Gastroesophageal sphincter (tissue), 4 donors: ENCODE data around the gene LDLRAD4. TPM values are rescaled to one million over a fixed set of nuclear protein-coding genes. Genes with fewer than 3 reads are reported as not detected.

Source experiments
- ATAC-seq: fragments of 150-250 bp; one replicate; pipeline ENCODE4 v1.9.1; 2016; ENCODE audit warnings: mild to moderate bottlenecking, moderate library complexity
- H3K27ac ChIP-seq, 4 donors: fragments of 200-600 bp; sonication (generic) in 3 of 4; 1 replicate in 3 of 4; 2 replicates in 1 of 4; pipeline ENCODE4 v1.5.1; 2016 to 2019
- H3K27me3 ChIP-seq: fragments of 200-600 bp; sonication (generic); one replicate; pipeline ENCODE4 v1.5.1; 2019
- H3K36me3 ChIP-seq, 2 donors: fragments of 200-600 bp; sonication (generic); one replicate each; pipeline ENCODE4 v1.5.1; 2019; ENCODE audit warnings: control low read depth in 1 of 2
- H3K4me1 ChIP-seq, 3 donors: fragments of 200-600 bp; sonication (generic); 1 replicate in 2 of 3; 2 replicates in 1 of 3; pipeline ENCODE4 v1.5.1; 2016 to 2019; ENCODE audit warnings: control low read depth in 2 of 3
- H3K4me3 ChIP-seq, 2 donors: fragments of 200-600 bp; sonication (generic); one replicate each; pipeline ENCODE4 v1.5.1; 2019; ENCODE audit warnings: mild to moderate bottlenecking in 1 of 2, moderate library complexity in 1 of 2
- H3K9me3 ChIP-seq, 3 donors: fragments of 200-600 bp; sonication (generic); one replicate each; pipeline ENCODE4 v1.5.1; 2017 to 2019; ENCODE audit warnings: control low read depth in 2 of 3
- EP300 ChIP-seq: sonication (generic); formaldehyde crosslinking; IDR thresholded peaks from one replicate; pipeline ENCODE4 v1.6.1; 2017; ENCODE audit warnings: antibody characterized with exemption, mild to moderate bottlenecking
- POLR2A ChIP-seq, 2 donors: fragments of 450-650 bp; IDR thresholded peaks; one replicate each; pipeline ENCODE4 v1.6.1; 2017; ENCODE audit warnings: antibody characterized with exemption in 2 of 2, mild to moderate bottlenecking in 2 of 2, moderate library complexity in 1 of 2
- POLR2AphosphoS5 ChIP-seq: sonication (generic); formaldehyde crosslinking; IDR thresholded peaks from one replicate; pipeline ENCODE4 v1.6.1; 2017; ENCODE audit warnings: antibody characterized with exemption
- WGBS, 2 donors: methylation state at CpG; one replicate each; pipeline ENCODE4 v1.1.5; 2018; ENCODE audit warnings: low coverage in 1 of 2; 5-methylcytosine and 5-hydroxymethylcytosine counted together
- total RNA-seq, 4 donors: library from RNA; depleted of rRNA; stranded (reverse); fragments of >200 nt; gene quantifications; one replicate each; pipeline ENCODE4 v1.1.0, GENCODE V29; 2016
- TF ChIP-seq, protein P1 (sequence below), 4 experiments: fragments of 200-600 bp in 2 of 4; fragments of 450-650 bp in 2 of 4; sonication (generic) in 1 of 4; IDR thresholded peaks; one replicate each; pipeline ENCODE4 v1.5.1; 2017 to 2019; ENCODE audit warnings: antibody characterized with exemption in 4 of 4, mild to moderate bottlenecking in 2 of 4, moderate library complexity in 2 of 4

The LDLRAD4 gene
- total RNA-seq, 4 donors from 2014 or later = 28.1 to 85.9 (median 55.2) TPM

DNA sequence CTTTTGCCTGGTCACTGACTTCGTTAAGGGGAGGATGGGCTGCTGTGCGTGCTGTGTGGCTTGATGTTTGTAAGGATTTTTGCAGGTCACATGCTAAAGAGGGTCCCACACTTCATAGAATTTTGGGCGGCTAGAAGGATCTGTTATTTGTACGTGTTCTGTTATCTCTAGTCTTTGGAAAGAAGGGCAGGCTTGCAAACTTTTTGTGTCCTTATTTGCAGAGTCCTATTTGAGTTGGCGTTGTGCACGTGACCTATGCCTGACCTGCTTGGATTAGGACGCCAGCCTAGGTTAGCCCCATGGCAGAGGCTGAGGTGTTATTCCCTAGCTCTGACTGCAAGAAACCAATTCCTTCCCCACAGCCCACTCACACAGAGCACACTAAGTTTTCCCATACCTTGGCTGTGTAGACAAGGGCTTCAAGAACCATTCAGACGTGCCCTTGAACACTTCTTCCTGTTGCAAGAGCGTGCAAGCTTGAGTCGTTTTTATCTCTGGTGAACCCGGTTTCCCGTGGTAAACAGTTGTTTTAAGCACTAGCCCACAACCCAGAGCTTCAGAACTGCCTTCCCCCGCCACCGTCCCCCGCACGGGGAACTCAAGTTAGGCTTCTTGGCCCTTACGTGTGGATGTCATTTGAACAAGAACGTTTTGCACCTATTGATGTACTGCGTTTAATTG is 94.6 kb downstream of the LDLRAD4 start:
- TF ChIP-seq, protein P1, sequence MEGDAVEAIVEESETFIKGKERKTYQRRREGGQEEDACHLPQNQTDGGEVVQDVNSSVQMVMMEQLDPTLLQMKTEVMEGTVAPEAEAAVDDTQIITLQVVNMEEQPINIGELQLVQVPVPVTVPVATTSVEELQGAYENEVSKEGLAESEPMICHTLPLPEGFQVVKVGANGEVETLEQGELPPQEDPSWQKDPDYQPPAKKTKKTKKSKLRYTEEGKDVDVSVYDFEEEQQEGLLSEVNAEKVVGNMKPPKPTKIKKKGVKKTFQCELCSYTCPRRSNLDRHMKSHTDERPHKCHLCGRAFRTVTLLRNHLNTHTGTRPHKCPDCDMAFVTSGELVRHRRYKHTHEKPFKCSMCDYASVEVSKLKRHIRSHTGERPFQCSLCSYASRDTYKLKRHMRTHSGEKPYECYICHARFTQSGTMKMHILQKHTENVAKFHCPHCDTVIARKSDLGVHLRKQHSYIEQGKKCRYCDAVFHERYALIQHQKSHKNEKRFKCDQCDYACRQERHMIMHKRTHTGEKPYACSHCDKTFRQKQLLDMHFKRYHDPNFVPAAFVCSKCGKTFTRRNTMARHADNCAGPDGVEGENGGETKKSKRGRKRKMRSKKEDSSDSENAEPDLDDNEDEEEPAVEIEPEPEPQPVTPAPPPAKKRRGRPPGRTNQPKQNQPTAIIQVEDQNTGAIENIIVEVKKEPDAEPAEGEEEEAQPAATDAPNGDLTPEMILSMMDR (IDR thresholded peaks at IDR 0.05) = no peak
- TF ChIP-seq EP300 (no peak), POLR2A (IDR thresholded peaks at IDR 0.05) (no peak), POLR2AphosphoS5 (no peak)
- WGBS, 2 donors = 73 to 88% methylated on average over 14 to 16 of the region's 19 CpGs
- Histone ChIP-seq H3K4me3 (no peak overlapping the region), H3K36me3 (peaks cover 0 to 24% of the 10 kb centered on the region in 2 donors), H3K27ac (no peak overlapping the region), H3K9me3 (peaks cover 0 to 10% (median 0%) of the 10 kb centered on the region in 3 donors), H3K27me3 (no peaks in the 10 kb centered on the region), H3K4me1 (peaks cover 0 to 9% (median 0%) of the 10 kb centered on the region in 3 donors)
- ATAC-seq = no peak

DNA sequence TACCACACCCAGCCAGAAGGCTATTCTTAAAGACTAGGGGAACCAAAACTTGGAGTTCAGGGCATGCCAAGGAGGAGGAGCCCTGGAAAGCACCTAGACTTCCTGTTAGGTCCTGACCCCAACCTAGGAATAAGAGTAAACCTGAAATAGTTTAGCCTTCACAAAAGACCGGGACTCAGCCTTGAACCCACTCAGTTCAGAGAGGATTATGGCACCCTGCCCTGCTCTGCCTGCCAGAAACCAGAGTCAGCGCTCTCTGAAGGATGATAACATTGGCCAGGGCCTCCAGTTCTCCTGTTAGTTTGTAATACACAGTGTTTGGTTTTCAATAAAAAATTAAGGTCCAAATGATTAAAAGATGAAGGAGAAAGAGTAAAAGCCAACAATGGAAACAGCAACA is 96.4 kb downstream of the LDLRAD4 start:
- Histone ChIP-seq H3K9me3 (peaks cover 0 to 10% (median 0%) of the 10 kb centered on the region in 3 donors), H3K36me3 (peaks cover 0 to 24% of the 10 kb centered on the region in 2 donors), H3K4me3 (no peak overlapping the region), H3K27ac (no peak overlapping the region), H3K27me3 (no peaks in the 10 kb centered on the region), H3K4me1 (peaks cover 0 to 18% (median 3%) of the 10 kb centered on the region in 3 donors)
- 40 to 88% methylated on average over 1 to 2 of the region's 2 CpGs for whole genome bisulfite sequencing, 2 donors
- TF ChIP-seq EP300 (no peak), POLR2AphosphoS5 (no peak), POLR2A (IDR thresholded peaks at IDR 0.05) (no peak)
- TF ChIP-seq, protein P1 (IDR thresholded peaks at IDR 0.05) = no peak
- no peak for ATAC-seq

DNA sequence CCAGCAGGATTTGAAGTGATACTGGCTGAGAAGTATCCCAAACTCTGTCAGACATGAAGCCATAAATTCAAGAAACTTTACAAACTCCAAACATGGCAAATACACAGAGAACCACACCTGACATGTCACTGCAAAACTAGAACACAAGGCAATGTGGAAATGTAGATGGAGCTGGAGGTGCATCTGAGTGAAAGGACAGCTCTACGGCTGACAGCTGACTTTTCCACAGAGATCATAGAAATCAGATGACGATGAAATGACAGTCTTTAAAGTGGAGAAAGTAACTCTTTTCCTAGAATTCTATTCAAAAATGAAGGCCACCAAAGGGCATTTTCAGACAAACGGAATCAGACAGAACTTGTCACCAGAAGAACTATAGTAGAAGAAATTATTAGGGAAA is 97.5 kb downstream of the LDLRAD4 start:
- Histone ChIP-seq H3K36me3 (peaks cover 0 to 22% of the 10 kb centered on the region in 2 donors), H3K27ac (no peak overlapping the region), H3K27me3 (no peaks in the 10 kb centered on the region), H3K9me3 (peaks cover 0 to 10% (median 0%) of the 10 kb centered on the region in 3 donors), H3K4me3 (no peak overlapping the region), H3K4me1 (peaks cover 0 to 29% (median 11%) of the 10 kb centered on the region in 3 donors)
- ATAC-seq = no peak
- TF ChIP-seq POLR2AphosphoS5 = no peak
- TF ChIP-seq, protein P1 (IDR thresholded peaks at IDR 0.05) = no peak
- no peak for TF ChIP-seq POLR2A (IDR thresholded peaks at IDR 0.05)
- TF ChIP-seq EP300 = no peak
- 80 to 95% methylated on average over 3 of the region's 3 CpGs for WGBS, 2 donors

DNA sequence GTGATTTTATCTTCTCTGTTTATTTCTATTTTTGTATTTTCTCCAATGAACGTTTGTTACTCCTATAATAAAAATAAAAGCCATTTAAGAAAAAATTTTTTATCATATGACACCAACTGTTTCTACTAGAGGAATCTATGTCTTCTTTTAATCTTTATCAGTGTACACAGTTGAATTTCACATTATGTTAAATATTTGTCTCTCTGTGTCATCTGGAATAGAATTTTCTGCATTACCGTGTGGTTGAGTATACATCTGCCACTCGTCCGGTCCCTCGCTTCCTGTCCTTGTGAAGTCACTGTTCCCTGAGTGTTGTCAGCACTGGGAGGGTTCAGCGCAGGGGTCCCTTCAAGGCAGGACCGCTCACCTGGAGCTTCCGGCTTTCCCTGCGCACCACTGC is 99.2 kb downstream of the LDLRAD4 start:
- H3K27ac ChIP-seq = peak overlapping the region in 1 of 4 donors; percentile 72
- no peak overlapping the region for H3K4me3 ChIP-seq
- peaks cover 0 to 11% of the 10 kb centered on the region in 2 donors for H3K36me3 ChIP-seq
- peaks cover 0 to 35% (median 11%) of the 10 kb centered on the region in 3 donors for H3K4me1 ChIP-seq
- H3K27me3 ChIP-seq = no peaks in the 10 kb centered on the region
- TF ChIP-seq POLR2AphosphoS5 (no peak), EP300 (no peak), POLR2A (IDR thresholded peaks at IDR 0.05) (no peak)
- TF ChIP-seq, protein P1 (IDR thresholded peaks at IDR 0.05) = no peak
- 34 to 79% methylated on average over 2 to 9 of the region's 9 CpGs for WGBS, 2 donors
- ATAC-seq = no peak
- H3K9me3 ChIP-seq = peaks cover 0 to 10% (median 0%) of the 10 kb centered on the region in 3 donors
